ENCODE measurements around the gene EEFSEC. TPM values are rescaled to one million over a fixed set of nuclear protein-coding genes. Genes with fewer than 3 reads are reported as not detected.
A peak's percentile ranks its signal among the peaks of the same experiment; 100 is the strongest.

Gene EEFSEC
- total RNA-seq, 1 donor from 2014 or later: 23.4 TPM

DNA sequence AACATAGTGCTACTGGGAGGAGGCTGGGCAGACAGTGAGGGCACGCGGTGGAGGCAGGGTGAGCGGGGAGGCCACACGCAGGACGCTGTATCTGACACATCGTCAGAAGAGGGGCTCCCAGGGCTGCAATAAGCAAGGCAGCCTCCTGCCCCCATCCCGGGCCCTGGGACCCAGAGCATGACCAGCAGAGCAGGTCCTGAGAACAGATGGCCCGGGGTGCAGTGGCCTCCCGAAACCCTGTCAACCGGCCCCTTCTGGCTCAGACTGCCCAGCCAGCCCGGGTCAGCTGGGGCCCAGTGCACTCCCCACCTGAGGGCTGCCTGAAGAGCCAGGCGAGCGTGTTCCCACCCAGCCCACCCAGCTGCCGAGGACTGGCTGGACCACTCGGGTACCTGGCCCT lies 276.0 kb downstream of the EEFSEC start:
- DNase-seq (ENCODE audit: low read depth, low spot score): no peak
- no peak overlapping the region for H3K27ac Mint-ChIP-seq (ENCODE audit: unreplicated experiment)
- peaks cover 31% of the 10 kb centered on the region for H3K4me1 Mint-ChIP-seq
- TF ChIP-seq, protein P1, sequence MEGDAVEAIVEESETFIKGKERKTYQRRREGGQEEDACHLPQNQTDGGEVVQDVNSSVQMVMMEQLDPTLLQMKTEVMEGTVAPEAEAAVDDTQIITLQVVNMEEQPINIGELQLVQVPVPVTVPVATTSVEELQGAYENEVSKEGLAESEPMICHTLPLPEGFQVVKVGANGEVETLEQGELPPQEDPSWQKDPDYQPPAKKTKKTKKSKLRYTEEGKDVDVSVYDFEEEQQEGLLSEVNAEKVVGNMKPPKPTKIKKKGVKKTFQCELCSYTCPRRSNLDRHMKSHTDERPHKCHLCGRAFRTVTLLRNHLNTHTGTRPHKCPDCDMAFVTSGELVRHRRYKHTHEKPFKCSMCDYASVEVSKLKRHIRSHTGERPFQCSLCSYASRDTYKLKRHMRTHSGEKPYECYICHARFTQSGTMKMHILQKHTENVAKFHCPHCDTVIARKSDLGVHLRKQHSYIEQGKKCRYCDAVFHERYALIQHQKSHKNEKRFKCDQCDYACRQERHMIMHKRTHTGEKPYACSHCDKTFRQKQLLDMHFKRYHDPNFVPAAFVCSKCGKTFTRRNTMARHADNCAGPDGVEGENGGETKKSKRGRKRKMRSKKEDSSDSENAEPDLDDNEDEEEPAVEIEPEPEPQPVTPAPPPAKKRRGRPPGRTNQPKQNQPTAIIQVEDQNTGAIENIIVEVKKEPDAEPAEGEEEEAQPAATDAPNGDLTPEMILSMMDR (conservative IDR thresholded peaks at IDR 0.05): no peak
- H3K4me3 Mint-ChIP-seq: no peak overlapping the region
- H3K36me3 Mint-ChIP-seq (ENCODE audit: low read depth): no peaks in the 10 kb centered on the region
- H3K27me3 Mint-ChIP-seq (ENCODE audit: low read depth): peaks cover 82% of the 10 kb centered on the region
- H3K9me3 Mint-ChIP-seq: no peaks in the 10 kb centered on the region

DNA sequence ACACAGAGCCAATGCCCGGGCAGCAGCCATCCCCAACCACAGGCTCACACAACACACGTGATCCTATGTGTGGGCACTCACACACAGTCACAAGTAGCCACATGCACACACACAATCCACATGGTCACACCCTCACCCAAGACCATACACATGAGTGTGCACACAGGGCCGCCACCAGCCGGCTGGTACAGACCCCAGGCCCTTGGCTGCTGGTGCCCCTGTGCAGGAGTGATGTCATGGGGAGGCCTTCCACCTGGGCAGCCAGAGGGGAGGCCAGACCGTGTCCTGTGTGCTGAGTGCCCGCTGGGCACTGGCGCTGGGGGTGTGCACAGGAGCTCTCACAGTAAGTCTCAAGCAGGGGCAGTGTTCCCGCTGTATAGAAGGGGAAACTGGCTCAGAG lies 276.5 kb downstream of the EEFSEC start:
- TF ChIP-seq, protein P1 (conservative IDR thresholded peaks at IDR 0.05): no peak
- peaks cover 82% of the 10 kb centered on the region for H3K27me3 Mint-ChIP-seq (ENCODE audit: low read depth)
- H3K27ac Mint-ChIP-seq (ENCODE audit: unreplicated experiment): no peak overlapping the region
- H3K4me1 Mint-ChIP-seq: peaks cover 31% of the 10 kb centered on the region
- DNase-seq (ENCODE audit: low read depth, low spot score): no peak
- H3K36me3 Mint-ChIP-seq (ENCODE audit: low read depth): no peaks in the 10 kb centered on the region
- no peaks in the 10 kb centered on the region for H3K9me3 Mint-ChIP-seq
- peak overlapping the region; percentile 66 for H3K4me3 Mint-ChIP-seq

DNA sequence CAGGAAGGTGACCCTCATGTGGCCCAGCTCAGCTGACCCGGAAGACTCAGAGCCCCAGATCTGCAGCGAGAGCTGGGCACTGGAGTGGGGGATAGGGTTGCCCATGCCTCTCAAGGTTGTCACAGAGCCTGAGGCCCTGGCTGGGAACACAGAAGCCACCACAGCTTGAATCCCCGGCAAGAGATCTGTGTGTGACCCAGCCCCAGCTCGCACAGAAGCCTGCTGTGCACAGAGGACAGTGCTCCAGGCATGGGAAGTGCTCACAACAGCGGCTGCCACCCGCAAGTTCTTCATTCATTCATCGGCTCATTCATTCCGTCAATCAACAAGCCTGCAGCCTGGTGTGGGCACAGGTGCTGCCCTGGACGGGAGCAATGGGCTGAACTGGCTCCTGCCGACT lies 277.0 kb downstream of the EEFSEC start:
- Mint-ChIP-seq H3K27ac (ENCODE audit: unreplicated experiment) (no peak overlapping the region), H3K27me3 (ENCODE audit: low read depth) (peaks cover 81% of the 10 kb centered on the region), H3K36me3 (ENCODE audit: low read depth) (no peaks in the 10 kb centered on the region), H3K9me3 (no peaks in the 10 kb centered on the region), H3K4me3 (peak overlapping the region; percentile 66), H3K4me1 (peaks cover 31% of the 10 kb centered on the region)
- no peak for DNase-seq (ENCODE audit: low read depth, low spot score)
- TF ChIP-seq, protein P1 (conservative IDR thresholded peaks at IDR 0.05): no peak

DNA sequence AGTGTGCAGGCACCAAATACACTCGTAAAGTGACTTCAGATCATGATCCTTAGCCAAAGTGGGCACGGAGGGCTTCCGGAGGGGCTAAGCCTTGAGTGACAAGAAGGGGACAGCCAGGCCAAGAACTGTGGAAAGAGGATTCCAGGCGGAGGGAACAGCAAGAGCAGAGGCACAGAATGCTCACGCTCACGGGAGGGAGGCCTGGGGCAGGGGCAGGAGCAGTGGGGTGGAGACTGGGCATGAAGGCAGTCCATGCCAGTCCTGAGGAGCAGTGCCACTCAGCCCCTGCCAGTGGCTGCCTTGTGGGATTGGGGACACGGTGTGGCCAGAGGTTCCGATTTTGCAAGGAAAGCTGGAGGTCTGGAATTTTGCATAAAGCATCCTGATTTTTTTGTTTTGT lies 277.4 kb downstream of the EEFSEC start:
- no peak for DNase-seq (ENCODE audit: low read depth, low spot score)
- H3K27me3 Mint-ChIP-seq (ENCODE audit: low read depth): peaks cover 81% of the 10 kb centered on the region
- H3K27ac Mint-ChIP-seq (ENCODE audit: unreplicated experiment): no peak overlapping the region
- no peaks in the 10 kb centered on the region for H3K9me3 Mint-ChIP-seq
- H3K4me3 Mint-ChIP-seq: peak overlapping the region; percentile 66
- TF ChIP-seq, protein P1 (conservative IDR thresholded peaks at IDR 0.05): no peak
- H3K36me3 Mint-ChIP-seq (ENCODE audit: low read depth): no peaks in the 10 kb centered on the region
- H3K4me1 Mint-ChIP-seq: peaks cover 31% of the 10 kb centered on the region

DNA sequence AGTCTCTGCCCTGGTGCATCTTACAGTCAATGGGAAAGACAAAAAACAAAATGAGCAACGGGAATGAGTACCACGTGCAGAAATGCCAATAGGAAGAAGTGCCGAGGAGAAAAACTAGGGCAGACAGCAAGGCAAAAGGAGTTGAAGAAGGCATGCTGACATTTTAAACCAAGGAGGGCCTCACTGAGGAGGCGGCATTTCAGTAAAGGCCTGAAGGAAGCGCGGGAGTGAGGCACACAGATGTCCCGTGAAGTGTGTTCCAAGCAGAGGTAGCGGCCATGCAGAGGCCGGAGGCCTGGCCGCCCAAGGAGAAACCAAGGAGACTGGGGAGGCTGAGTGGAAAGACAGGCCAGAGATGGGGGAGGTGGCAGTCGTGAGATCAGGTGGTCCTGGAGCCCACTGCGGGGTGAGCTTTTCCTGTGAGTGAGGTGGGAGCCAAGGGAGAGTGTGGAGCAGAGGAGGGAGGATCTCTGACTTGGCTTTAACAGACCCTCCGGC lies 278.6 kb downstream of the EEFSEC start:
- DNase-seq (ENCODE audit: low read depth, low spot score): no peak
- H3K27me3 Mint-ChIP-seq (ENCODE audit: low read depth): peaks cover 92% of the 10 kb centered on the region
- no peaks in the 10 kb centered on the region for H3K36me3 Mint-ChIP-seq (ENCODE audit: low read depth)
- H3K4me3 Mint-ChIP-seq: peak overlapping the region; percentile 56
- TF ChIP-seq, protein P1 (conservative IDR thresholded peaks at IDR 0.05): no peak
- H3K27ac Mint-ChIP-seq (ENCODE audit: unreplicated experiment): no peak overlapping the region
- H3K4me1 Mint-ChIP-seq: peaks cover 31% of the 10 kb centered on the region
- H3K9me3 Mint-ChIP-seq: no peaks in the 10 kb centered on the region
